Measurements from ENCODE around the gene CDH4.

Gene CDH4

GRCh38 chr20:61865353-61865752 is 613.3 kb downstream of the CDH4 start:
- DNase-seq (ENCODE audit: low spot score): no peak

GRCh38 chr20:61866165-61866564 is 614.1 kb downstream of the CDH4 start:
- no peak for DNase-seq (ENCODE audit: low spot score)

DNA sequence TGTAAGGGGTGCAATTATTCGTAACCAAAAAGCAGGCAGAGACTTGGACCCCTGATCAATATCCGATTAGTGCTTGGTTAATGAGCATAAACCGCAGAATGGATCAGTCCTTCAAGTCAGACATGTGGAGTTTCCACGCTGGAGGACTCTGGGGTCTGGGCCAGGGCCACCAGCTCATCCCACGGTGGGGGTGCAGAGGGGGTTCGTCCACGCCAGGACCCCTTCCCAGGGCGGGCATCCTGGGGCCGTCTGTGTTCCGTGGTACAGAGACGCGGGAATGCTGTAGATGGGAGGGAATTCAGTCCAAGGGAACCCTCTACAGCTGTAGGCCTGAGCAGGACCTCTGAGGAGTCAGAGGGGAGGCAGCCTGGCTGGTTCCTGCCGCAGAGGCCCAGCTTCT is 615.9 kb downstream of the CDH4 start:
- DNase-seq (ENCODE audit: low spot score): no peak

- DNase-seq (ENCODE audit: low spot score): no peak
Measured at GRCh38 chr20:61868466-61869090, 616.5 kb downstream of the CDH4 start.

- no peak for DNase-seq (ENCODE audit: low spot score)
Measured at GRCh38 chr20:61869750-61870507, 617.9 kb downstream of the CDH4 start.

- no peak for DNase-seq (ENCODE audit: low spot score)
Measured at GRCh38 chr20:61871160-61871559, 619.1 kb downstream of the CDH4 start.

GRCh38 chr20:61871913-61872312 is 619.9 kb downstream of the CDH4 start:
- DNase-seq (ENCODE audit: low spot score): no peak

DNA sequence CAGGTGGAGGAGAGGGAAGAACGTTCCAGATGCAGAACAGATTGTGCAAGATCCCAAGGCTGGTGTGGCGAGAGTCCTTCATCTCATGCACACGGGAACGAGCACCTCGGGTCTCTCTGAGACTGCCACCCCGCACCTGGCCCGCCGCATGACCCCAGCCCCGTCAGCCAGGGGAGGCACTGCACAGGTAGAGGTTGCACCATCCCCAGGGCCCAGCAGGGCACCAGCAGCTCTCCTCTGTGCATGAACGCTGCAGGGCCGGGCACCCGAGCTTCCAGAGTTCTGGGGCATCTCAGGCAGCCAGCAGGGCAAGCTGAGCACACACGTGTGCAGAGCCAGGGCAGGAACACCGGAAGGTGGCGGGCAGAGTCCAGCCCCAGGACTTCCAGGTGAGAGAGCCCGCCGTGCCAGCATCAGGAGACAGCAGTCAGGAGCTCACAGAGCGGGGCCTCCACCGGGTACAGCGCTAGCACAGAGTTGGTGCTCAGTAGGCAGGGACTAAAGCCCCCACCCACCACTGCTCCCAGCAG is 620.4 kb downstream of the CDH4 start:
- no peak for DNase-seq (ENCODE audit: low spot score)

GRCh38 chr20:61873651-61874420 is 621.8 kb downstream of the CDH4 start:
- DNase-seq (ENCODE audit: low spot score): no peak

DNA sequence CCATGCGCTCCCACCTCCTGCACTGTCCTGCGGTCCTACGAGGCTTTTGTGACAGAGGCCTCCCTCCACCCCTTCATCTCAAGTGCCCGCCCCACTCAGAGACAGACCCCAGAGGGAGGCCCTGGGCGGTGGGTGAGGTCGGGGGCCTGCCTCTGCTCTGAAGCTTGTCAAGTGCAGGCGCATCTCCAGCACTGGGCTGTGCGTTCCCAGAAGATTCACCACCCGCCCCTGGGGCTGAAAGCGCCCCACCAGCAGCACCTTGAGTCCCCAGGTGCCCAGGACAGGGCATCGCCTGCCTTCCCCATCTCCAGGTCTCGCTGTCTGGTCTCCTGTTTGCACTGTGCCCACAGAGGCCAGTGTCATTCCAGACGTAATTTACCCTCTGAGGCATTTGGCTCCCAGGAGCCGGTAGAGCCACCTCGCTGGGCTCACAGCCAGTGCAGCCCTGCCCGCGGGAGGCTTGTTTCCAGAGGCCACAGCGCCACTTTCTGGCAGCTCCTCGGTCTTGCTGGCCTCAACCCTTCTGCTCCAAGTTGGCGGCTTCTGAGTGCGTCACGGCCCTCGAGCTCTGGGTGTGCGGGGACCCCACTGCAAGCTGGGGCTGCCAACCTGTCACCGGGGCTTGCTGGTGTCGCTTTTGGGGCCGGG is 622.5 kb downstream of the CDH4 start:
- DNase-seq (ENCODE audit: low spot score): no peak

DNA sequence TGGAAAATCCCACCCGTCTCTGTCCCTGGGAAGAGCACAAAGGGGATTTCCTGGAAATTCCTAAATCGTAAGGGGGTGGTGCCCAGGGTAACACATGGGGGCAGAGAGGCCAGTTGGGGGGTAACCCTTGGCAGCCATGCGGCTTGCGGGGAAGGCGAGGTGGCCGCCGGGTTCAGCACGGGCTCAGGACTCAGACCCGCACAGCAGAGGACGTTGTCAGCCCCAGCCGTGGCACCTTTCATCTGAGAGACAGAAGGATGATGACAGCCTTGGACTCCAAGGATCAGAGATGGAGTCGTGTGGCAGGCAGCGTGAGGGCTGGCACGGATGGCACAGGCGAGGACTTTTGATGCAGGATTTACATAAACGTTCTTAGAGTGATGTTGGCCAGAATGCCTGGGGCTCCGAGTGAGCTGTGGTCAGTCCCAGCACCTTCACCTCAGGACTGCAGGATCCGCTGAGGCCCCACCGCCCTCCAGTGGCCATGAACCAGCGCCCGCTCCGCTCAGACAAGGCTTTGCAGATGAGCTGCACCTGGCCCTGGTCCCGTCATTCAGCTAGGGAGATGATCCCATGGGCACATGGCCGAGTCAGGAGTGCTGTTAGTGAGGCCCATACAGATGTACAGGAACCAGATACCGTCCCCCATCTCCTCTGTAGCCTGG is 623.3 kb downstream of the CDH4 start:
- no peak for DNase-seq (ENCODE audit: low spot score)

- DNase-seq (ENCODE audit: low spot score): no peak
Measured at GRCh38 chr20:61875996-61876395, 623.9 kb downstream of the CDH4 start.

DNA sequence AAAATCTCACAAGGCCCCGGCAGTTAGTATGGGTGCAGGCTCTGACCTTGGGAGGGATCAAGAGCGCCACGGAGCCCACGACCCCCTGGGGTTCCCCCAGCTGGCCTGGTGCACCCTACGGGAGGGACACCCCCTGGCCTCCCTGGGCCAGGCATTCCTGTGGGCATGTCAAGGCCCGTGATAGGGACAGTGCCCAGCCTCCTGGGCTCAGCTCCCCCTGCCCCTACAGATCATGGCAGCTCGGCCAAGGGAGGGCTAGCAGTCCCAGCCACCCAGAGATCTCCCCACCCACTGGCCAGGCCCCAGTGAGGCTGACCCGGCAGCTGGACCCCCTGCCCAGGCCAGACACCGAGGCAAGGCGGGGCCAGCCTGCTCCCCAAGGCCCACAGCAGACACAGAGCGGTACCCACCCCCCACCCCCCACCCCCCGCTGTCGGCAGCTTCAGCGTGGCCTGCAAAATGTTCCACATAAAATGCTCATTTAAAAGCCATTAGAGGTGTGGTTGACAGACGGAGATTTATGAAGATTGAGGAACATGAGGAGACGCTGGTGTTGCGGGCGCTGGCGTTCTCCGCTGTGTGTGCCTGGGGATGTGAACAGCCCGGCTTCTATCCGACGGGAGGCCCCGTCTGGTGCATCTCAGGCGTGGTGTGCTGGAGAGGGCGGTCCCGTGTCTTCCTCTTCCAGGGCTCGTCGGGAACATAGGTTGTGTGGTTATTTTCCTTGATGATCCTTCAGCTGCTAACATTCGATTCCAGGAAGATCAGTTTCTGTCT is 625.1 kb downstream of the CDH4 start:
- no peak for DNase-seq (ENCODE audit: low spot score)

- no peak for DNase-seq (ENCODE audit: low spot score)
Measured at GRCh38 chr20:61877776-61878477, 625.9 kb downstream of the CDH4 start.

GRCh38 chr20:61878478-61879302 is 626.6 kb downstream of the CDH4 start:
- DNase-seq (ENCODE audit: low spot score): no peak

GRCh38 chr20:61879303-61879620 is 627.2 kb downstream of the CDH4 start:
- no peak for DNase-seq (ENCODE audit: low spot score)

DNA sequence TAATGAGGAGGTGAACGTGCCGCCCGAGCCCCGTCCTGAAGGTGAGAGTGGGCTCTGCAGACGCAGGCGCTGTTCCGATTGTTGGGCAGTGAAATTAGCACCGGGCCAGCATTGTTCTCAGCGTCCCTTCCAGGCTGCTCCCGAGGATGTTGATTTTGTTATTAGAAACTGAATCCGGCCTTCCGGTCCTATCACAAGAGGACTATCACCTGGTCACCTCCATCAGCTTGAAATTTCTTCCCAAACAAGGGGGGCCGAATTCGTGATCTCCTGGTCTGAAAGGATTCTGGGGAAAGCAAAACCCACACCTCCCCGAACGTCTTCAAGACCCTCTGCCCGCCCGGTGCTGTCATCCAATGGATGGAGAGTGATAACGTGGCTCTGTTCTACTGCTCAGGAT is 627.6 kb downstream of the CDH4 start:
- DNase-seq (ENCODE audit: low spot score): no peak

DNA sequence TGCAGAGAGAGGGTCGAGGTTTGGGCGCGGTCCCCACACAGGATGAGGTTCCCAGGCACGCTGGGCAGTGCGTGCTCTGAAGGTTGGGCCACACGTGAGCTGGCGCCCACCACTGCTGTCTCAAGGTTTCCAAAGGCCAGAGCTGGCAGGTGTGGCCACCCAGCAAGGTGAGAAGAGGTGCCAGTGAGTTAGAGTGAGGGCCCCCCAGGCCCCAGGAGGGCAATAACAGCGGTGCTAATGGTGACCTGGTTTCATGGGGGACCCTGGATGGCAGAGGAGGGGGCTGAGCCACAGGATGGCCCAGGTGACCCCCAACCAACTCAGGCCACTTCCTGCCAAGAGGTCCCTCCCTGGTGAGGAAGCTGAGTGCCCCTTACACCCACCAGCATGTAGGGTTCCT is 628.6 kb downstream of the CDH4 start:
- no peak for DNase-seq (ENCODE audit: low spot score)

- no peak for DNase-seq (ENCODE audit: low spot score)
Measured at GRCh38 chr20:61881416-61881815, 629.4 kb downstream of the CDH4 start.

GRCh38 chr20:61881861-61882260 is 629.8 kb downstream of the CDH4 start:
- no peak for DNase-seq (ENCODE audit: low spot score)
